GM19372 (cell line): ENCODE results near the gene DUOX1.
"Not testable (repeated sequence)": the region's sequence is repeated elsewhere in the genome, so short reads cannot be mapped to it uniquely, and the experiment has no call there.

Experiments
- ATAC-seq: cut with Tn5 transposase; IDR thresholded peaks from one replicate; pipeline ENCODE4 v1.9.1; 2021; ENCODE audit warnings: mild to moderate bottlenecking, low read depth, moderate library complexity; ENCODE audit not compliant: unreplicated experiment

The DUOX1 gene

GRCh38 chr15:45129651-45130129, at the start of gene DUOX1, which contains the start of gene DUOXA1:
Gene DUOX1, plus strand, starts transcription at chr15:45129994. Its CDS starts 1,973 bp downstream, at chr15:45131967.
Gene DUOXA1, minus strand, starts transcription at chr15:45129879. Its CDS starts 6,865 bp downstream, at chr15:45123014.
- ATAC-seq, result no peak

DNA sequence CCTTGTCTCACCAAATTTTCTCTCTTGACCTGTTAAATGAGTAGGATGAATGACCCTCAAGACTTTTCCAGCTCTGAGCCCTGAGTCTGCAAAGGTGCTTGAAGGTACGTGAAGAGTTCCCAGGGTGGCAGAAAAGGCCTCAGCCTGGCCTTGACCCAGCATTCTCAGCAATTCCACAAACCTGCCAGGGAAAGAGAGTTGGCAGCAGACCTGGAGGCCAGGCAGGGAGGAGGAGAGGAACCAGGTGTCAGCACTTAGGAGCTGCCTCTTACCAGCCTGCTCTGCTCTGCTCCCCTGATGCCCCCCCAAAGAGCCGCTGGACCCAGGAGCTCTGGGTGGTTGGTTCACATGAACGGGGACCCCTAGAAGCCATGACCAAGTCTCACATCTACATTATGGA, 49.2 kb upstream of the DUOX1 start:
- ATAC-seq, result not testable (repeated sequence)

DNA sequence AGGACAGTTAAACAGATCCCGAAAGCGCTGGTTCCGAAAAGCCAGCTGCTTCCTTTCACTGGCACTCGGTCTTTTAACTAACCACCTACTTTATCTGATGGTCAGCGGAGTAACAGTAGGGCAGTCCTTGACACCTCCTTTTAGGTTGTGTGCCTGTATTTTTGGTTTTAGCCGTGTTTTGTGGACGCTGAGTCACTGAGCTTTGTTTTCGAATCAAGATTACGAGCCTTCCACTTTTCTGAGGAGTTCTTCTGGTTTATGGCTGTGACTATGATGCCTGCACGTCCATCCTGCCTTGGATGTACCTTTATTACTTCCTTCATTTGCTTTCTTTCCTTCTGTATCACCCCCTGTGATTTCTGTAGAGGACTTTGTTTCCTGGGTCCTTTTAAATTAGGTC, 47.4 kb upstream of the DUOX1 start:
- ATAC-seq, result not testable (repeated sequence)

GRCh38 chr15:45083223-45083622, 46.6 kb upstream of the DUOX1 start:
- no peak for ATAC-seq

- no peak for ATAC-seq
Measured at GRCh38 chr15:45084163-45084562, 45.6 kb upstream of the DUOX1 start.

DNA sequence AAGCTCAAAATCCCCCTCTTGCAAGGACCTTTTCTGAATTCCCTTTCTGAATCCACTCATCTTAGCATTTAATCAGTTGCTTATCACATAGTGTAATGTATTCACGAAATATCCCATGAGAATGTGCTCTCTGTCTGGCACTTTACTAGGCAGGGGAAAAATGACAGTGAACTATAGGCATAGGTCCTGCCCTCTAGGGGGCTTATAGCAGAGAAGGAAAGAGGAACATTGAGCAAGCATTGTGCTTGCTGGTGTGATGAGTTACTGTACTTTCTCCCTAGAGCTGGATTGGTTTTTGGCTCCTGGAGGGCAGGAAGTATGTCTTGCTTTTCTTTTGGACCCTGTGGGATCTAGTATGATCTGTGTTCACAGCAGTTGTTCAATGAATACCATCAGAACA, 42.3 kb upstream of the DUOX1 start:
- ATAC-seq, result no peak

DNA sequence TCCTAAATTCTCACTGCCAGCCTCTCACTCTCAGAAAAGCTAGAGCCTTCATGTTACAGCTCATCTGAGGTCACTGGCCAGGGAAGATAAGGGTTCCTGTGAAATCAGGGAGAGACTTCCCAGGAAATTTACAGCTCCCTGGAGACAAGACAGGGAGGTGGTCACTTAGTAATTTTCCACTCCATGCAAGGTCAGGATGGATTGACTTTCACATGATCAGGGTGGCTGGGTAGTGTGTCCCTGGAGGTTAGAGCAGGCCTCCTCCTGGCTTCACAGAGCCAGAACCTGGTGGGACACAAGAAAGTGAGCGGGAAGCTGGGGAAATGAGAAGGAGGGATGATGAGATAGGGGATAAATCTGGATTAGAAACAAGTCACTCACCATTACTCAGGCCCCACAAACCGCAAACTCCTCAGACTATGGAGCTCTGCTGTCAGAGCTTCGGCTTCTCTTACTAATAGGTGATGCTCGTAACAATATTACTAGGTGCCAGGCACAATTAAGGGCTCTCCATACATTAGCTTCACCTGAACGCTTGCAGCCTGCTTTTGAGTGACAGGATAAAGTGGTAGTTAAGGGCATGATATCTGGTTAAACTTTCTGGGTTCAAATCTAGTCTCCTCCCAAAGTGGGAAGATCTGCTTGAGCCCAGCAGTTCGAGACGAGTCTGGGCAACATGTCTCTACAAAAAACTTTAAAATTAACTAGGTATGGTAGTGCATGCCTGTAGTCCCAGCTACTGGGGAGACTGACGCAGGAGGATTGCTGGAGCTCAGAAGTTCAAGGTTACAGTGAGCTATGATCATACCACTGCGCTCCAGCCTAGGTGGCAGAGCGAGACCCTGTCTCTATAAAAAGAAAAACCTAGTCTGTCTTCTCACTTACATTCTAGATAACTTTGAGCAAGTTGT, 40.7 kb upstream of the DUOX1 start:
- no peak for ATAC-seq

DNA sequence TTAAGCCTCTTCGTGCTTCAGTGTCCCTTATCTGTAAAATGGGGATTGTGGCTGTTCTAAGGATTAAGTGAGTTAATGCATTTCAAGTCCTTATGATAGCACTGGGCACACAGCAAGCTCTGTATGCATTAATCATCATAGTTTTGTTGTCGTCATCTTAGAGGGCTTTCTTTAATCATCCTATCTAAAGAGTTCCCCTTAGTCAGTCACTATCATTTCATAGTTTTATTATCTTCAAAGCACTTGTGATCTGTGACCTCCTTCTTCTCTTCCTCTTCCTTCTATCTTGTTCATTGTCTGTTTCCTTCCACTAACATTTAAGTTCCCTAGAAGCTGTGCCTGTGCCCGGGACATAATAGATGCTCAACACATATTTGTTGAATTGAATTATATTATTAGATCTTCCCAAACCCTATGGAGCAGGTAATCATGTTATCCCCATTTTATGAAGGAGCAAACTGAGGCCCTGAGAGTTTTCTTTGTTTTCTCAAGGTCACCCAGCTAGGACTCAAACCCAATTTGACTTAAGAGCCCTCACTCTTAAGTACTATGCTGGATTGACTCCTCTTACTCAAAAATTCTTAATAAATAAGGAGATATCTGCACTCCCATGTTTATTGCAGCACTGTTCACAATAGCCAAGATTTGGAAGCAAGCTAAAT, 40.0 kb upstream of the DUOX1 start:
- ATAC-seq, result no peak

GRCh38 chr15:45091161-45091560, 38.6 kb upstream of the DUOX1 start:
- ATAC-seq, result no peak

DNA sequence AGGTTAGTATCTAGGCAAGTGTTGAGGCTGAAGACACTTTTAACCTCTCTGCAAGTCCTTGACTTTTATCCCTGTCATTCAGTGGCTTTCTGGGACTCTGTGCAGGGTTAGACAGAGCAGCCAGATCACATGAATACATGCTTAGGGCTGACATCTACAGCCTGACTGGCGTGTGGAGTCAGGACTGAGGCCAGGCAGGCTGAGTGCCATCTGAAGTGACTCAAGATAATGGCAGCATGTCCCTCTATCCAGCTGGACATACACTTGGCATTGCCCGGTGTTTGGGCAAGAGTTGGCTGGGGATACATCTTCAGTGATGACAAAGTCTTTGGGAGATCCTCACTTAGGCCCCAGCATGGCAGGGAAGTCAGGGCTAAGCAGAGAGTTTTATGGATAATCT, 38.2 kb upstream of the DUOX1 start:
- ATAC-seq, result no peak

DNA sequence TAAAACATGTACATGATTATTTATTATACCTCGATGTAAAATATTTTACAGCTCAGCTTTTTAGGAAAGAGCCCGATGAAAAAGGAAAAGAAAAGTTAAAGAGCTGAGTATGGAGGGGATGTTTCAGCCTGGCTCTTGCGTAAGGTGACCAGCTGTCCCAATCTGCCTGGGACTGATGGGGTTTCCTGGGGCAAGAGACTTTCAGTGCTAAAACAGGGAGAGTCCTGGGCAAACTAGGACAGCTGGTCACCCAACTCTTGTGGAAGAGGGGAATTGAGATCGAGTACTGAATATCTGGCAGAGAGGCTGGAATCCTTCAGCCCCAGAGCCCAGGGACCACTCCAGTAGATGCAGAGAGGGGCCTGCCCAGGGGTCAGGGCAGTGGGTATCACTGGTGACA, 36.8 kb upstream of the DUOX1 start:
- no peak for ATAC-seq

DNA sequence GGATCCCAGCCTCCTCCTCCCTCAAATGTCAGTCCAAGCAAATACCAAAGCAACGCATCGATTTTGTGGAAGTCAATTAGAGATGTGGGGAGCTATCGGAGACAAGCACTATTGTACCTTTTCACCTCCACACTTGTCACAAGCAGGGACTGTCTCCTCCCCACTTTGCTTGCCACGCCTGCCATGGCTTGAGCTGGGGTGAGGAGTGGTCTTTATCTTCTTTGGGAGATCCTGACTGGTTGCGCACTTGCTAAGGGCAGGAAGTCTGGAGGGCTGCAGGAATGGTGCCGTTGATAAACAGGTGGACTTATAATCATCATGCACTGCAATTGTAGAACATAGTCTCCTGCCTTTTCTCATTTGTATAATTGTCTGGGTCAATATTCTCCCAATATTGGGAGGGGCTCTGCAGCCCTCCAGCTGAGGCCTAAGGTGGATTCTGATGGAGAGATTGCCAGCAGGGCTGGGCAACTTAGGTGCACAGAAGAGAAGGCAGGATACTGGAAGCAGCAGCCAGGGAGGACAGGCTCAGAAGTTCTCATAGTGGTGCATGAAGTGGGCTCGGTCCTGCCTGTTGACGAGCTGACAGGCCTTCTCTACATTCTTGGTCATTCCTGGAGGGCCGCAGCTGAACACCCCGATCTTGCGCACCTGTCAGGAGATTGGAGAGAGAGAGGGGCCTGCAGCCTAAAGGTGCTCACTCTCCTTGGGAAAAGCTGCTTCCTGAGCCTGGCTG, 36.0 kb upstream of the DUOX1 start:
- ATAC-seq, result no peak

- ATAC-seq, result no peak
Measured at GRCh38 chr15:45094358-45094730, 35.5 kb upstream of the DUOX1 start.

DNA sequence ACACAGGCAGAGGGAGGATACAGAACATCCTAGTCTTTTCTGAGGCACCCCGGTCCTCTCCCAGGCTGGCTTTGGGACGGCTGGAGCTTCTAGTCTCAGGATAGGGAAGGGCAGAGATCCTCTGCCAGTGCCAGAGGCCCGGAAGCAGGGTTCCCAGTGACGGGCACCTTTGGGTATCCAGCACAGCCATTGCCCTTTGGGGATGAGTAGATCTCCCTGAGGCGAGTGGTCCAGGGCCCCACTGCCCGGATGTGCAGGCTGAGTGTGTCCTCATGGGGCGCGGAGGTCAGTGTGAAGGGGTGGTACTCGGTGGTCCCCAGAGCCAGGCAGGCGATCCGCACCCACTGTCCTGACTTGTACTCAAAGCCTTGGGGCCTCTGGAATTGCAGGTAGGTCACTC, 34.1 kb upstream of the DUOX1 start:
- ATAC-seq, result no peak

GRCh38 chr15:45097466-45097865, 32.3 kb upstream of the DUOX1 start:
- ATAC-seq, result no peak

DNA sequence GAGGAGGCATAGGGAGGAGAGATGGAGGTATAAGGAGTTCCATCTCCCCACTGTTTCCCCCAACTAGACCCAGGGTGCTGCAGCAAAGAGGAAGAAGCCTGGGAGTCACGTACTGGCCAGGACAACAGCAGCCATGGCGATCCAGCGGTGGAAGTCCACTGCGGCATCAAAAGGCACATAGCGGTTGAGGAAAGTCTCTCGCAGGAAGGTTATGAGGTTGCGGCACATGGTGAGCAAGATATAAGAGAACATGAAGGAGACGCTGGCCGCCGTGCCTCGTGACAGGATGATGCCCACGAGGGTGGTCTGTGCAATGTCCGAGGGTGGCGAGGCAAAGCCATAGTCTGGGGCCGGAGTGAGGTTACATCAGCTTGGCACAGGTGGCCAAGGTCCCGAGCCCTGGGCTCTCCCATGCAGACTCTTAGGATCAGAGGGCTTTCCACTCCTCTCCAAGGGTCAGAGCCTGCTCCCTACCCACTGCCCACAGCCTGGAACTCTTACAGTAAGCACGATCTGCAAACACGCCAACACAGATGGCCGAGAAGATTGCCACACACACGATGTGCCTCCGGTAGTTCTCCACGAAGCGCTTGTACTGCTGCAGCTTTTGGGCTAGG, 30.1 kb upstream of the DUOX1 start:
- no peak for ATAC-seq

DNA sequence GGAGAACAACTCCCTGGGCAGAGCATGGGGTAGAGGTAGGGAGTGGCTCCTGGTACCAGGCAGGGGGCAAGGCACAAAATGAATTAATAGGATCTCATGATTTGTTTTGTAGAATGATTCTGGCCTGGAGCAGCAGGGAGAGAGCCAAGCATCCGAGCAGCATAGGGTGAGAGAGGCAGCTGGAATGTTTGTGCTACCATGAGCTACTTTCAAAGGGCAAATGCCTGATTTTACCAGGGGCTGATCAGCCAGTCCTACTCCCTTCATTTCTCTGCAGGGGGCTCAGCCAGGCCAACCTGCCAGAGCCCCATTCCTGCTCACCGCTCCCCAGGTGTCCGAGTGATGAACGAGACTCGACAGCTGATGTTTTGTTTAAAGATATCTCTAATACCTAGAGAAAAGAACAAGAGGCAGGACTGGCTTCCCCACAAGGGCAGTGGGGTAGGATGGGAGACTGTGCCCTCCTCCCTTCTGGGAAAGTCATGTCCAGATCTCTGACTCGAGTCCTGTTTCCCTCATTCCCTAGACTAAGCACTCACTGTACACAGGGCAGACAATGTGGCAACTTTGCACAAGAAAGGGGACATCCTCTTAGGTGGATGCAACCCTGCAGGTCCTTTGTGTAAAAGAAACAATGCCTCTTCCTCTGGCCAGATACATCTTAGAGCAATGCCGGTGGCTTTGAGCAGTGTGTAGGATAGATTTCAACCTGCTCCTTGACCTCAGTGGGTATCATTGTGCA, 28.7 kb upstream of the DUOX1 start:
- ATAC-seq, result no peak

DNA sequence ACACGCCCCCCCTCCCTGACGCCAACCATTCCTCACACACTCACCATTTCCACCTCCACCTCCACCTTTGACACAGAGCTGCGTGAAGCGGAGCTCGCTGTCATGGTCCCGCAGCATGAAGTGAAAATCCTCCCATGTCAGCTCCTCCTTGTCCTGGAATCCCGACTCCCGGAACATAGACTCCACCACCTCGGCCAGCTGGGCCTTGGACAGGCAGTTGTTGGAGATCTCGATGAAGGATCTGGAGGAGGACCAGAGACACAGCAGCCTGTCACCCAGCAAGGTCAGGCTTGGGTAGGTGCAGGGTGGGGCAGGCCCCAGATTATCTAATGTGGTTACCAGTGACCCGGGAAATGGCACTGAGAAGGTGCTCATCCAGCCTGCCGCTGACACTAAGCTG, 28.0 kb upstream of the DUOX1 start:
- no peak for ATAC-seq

DNA sequence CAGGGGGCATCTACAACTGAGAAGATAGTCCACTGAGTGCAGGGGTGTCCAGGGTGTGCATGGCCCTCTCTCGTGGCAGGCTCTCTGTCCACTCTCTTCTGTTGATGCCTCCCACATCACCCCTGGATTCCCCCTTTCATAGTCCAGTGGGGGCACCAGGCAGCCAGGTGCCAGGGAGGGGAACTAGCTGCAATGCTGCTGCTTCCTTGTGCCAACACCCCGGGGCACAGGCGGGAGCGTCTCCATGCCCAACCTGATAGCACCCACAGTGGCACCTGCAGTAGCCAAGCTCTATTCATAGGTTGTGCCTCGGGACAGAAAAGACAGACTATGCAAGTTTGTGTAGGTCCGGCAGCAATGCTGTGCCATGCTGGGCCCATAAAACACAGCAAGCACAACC, 27.6 kb upstream of the DUOX1 start:
- no peak for ATAC-seq

GRCh38 chr15:45104170-45104569, 25.6 kb upstream of the DUOX1 start:
- ATAC-seq, result not testable (repeated sequence)
